Right lobe of liver (tissue), 6 donors: ENCODE results near the gene ENPP7. TPM values are rescaled to one million over a fixed set of nuclear protein-coding genes. Genes with fewer than 3 reads are reported as not detected.

Source experiments
- ATAC-seq, 4 donors: fragments of 200-7000 bp; cut with Tn5 transposase; one replicate each; pipeline ENCODE4 v1.9.1; 2020; ENCODE audit warnings: mild to moderate bottlenecking in 4 of 4, moderate library complexity in 4 of 4
- DNase-seq, 3 donors: peaks; one replicate each; pipeline ENCODE4 v3.0.0-alpha.2; 2020
- H3K27ac ChIP-seq, 3 donors: fragments of 200-600 bp; one replicate each; pipeline ENCODE4 v1.8.0; 2022
- H3K27me3 ChIP-seq, 2 donors: fragments of 200-600 bp; one replicate each; pipeline ENCODE4 v1.8.0; 2022
- H3K36me3 ChIP-seq, 4 donors: fragments of 200-600 bp; sonication (generic) in 1 of 4; one replicate each; pipeline versions ENCODE4 v1.5.1 to v1.8.0; 2017 to 2022; ENCODE audit warnings: control low read depth in 1 of 4
- H3K4me1 ChIP-seq, 4 donors: fragments of 200-600 bp; sonication (generic) in 1 of 4; one replicate each; pipeline versions ENCODE4 v1.5.1 to v1.8.0; 2017 to 2022; ENCODE audit warnings: control low read depth in 1 of 4
- H3K4me3 ChIP-seq, 3 donors: fragments of 200-600 bp; one replicate each; pipeline ENCODE4 v1.8.0; 2022
- H3K9me3 ChIP-seq, 4 donors: fragments of 200-600 bp; sonication (generic) in 1 of 4; one replicate each; pipeline versions ENCODE4 v1.5.1 to v1.8.0; 2017 to 2022; ENCODE audit warnings: control low read depth in 1 of 4
- POLR2A ChIP-seq: fragments of 450-650 bp; IDR thresholded peaks from one replicate; pipeline ENCODE4 v1.6.1; 2017; ENCODE audit warnings: antibody characterized with exemption, mild to moderate bottlenecking
- WGBS: methylation state at CpG from one replicate; pipeline ENCODE4 v1.1.6; 2018; ENCODE audit warnings: low coverage, low lambda C conversion rate; ENCODE audit not compliant: insufficient coverage; ENCODE audit errors: missing lambda C conversion rate; 5-methylcytosine and 5-hydroxymethylcytosine counted together
- intact Hi-C, 2 donors: fragments of 100-400 bp; cut with DNase I; formaldehyde crosslinking; loops; one replicate each; pipeline versions ENCODE4 v1.11.2 to v1.14.1; 2022
- total RNA-seq, 6 experiments: library from RNA; depleted of rRNA in 2 of 6; stranded (reverse); fragments of >200 nt in 2 of 6; fragmentation: NEBNext Ultra II Directional in 3 of 6; extraction: Animal tissue kit (Norgen Biotek cat#: 25700) in 3 of 6; gene quantifications; one replicate each; pipeline versions ENCODE4 v1.1.0 to v1.2.4, GENCODE V29; 2016 to 2023
- TF ChIP-seq, protein P1 (sequence below), 4 donors: fragments of 200-600 bp in 3 of 4; fragments of 450-650 bp in 1 of 4; IDR thresholded peaks; one replicate each; pipeline versions ENCODE4 v1.5.1 to v1.8.0; 2016 to 2022; ENCODE audit warnings: antibody characterized with exemption in 4 of 4, mild to moderate bottlenecking in 2 of 4
- donor health status: DM: no; HTN: yes; CAD: no.
- donor health status: DM: no; HTN: no; CAD: no.
- donor health status: DM: no; HTN: no; CAD: no.
- donor health status: DM: no; HTN: yes; CAD: no.
- donor health status: DM: no; HTN: yes; CAD: no.

Gene ENPP7
- total RNA-seq, 6 experiments from 2014 or later = 3.4 to 43.2 (median 17.8) TPM

GRCh38 chr17:79690988-79691836 is 39.5 kb upstream of the ENPP7 start:
- TF ChIP-seq POLR2A = no peak
- TF ChIP-seq, protein P1, sequence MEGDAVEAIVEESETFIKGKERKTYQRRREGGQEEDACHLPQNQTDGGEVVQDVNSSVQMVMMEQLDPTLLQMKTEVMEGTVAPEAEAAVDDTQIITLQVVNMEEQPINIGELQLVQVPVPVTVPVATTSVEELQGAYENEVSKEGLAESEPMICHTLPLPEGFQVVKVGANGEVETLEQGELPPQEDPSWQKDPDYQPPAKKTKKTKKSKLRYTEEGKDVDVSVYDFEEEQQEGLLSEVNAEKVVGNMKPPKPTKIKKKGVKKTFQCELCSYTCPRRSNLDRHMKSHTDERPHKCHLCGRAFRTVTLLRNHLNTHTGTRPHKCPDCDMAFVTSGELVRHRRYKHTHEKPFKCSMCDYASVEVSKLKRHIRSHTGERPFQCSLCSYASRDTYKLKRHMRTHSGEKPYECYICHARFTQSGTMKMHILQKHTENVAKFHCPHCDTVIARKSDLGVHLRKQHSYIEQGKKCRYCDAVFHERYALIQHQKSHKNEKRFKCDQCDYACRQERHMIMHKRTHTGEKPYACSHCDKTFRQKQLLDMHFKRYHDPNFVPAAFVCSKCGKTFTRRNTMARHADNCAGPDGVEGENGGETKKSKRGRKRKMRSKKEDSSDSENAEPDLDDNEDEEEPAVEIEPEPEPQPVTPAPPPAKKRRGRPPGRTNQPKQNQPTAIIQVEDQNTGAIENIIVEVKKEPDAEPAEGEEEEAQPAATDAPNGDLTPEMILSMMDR (IDR thresholded peaks at IDR 0.05) = no peak
- no peaks in the 10 kb centered on the region for H3K4me1 ChIP-seq
- no peak for ATAC-seq
- H3K9me3 ChIP-seq = no peaks in the 10 kb centered on the region
- no peak overlapping the region for H3K4me3 ChIP-seq
- H3K36me3 ChIP-seq = no peaks in the 10 kb centered on the region
- 72% methylated on average over 16 of the region's 21 CpGs for WGBS
- intact Hi-C loops = no loop called here
- H3K27me3 ChIP-seq = no peaks in the 10 kb centered on the region
- H3K27ac ChIP-seq = no peak overlapping the region
- DNase-seq = no peak

GRCh38 chr17:79691931-79692330 is 38.8 kb upstream of the ENPP7 start:
- Histone ChIP-seq H3K4me3 (no peak overlapping the region), H3K9me3 (no peaks in the 10 kb centered on the region), H3K27me3 (no peaks in the 10 kb centered on the region), H3K4me1 (no peaks in the 10 kb centered on the region), H3K27ac (no peak overlapping the region), H3K36me3 (no peaks in the 10 kb centered on the region)
- intact Hi-C loops = no loop called here
- DNase-seq (no peak), ATAC-seq (no peak)
- TF ChIP-seq POLR2A = no peak
- TF ChIP-seq, protein P1 (IDR thresholded peaks at IDR 0.05) = no peak
- 52% methylated on average over 9 of the region's 9 CpGs for WGBS

GRCh38 chr17:79693419-79693818 is 37.3 kb upstream of the ENPP7 start:
- WGBS = 63% methylated on average over 3 of the region's 9 CpGs
- no peaks in the 10 kb centered on the region for H3K27me3 ChIP-seq
- TF ChIP-seq, protein P1 (IDR thresholded peaks at IDR 0.05) = no peak
- no peak for TF ChIP-seq POLR2A
- no peak overlapping the region for H3K4me3 ChIP-seq
- ATAC-seq (no peak), DNase-seq (no peak)
- H3K36me3 ChIP-seq = no peaks in the 10 kb centered on the region
- intact Hi-C loops = no loop called here
- H3K27ac ChIP-seq = no peak overlapping the region
- H3K4me1 ChIP-seq = no peaks in the 10 kb centered on the region
- no peaks in the 10 kb centered on the region for H3K9me3 ChIP-seq

GRCh38 chr17:79695293-79695790 is 35.4 kb upstream of the ENPP7 start:
- TF ChIP-seq POLR2A = no peak
- TF ChIP-seq, protein P1 (IDR thresholded peaks at IDR 0.05) = no peak
- intact Hi-C loops = no loop called here
- DNase-seq = no peak
- Histone ChIP-seq H3K27me3 (no peaks in the 10 kb centered on the region), H3K36me3 (no peaks in the 10 kb centered on the region), H3K9me3 (no peaks in the 10 kb centered on the region), H3K4me3 (no peak overlapping the region), H3K4me1 (no peaks in the 10 kb centered on the region), H3K27ac (no peak overlapping the region)
- ATAC-seq = no peak
- no CpG with 5 or more reads among the region's 14 CpGs for WGBS
